NCI-H2227 (cell line): Measurements from ENCODE around the gene GJE1.
"Not testable (repeated sequence)": the region's sequence is repeated elsewhere in the genome, so short reads cannot be mapped to it uniquely, and the experiment has no call there.

Source experiments
- DNase-seq: peaks from one replicate; lab custom pipeline; 2025; ENCODE audit not compliant: unreplicated experiment; lab: John Stamatoyannopoulos, UW

Gene GJE1

GRCh38 chr6:142132625-142133024, at the start of gene GJE1:
Gene GJE1 (plus strand): TSS chr6:142132925. CDS start chr6:142133159, 234 bp downstream.
- DNase-seq = no peak

DNA sequence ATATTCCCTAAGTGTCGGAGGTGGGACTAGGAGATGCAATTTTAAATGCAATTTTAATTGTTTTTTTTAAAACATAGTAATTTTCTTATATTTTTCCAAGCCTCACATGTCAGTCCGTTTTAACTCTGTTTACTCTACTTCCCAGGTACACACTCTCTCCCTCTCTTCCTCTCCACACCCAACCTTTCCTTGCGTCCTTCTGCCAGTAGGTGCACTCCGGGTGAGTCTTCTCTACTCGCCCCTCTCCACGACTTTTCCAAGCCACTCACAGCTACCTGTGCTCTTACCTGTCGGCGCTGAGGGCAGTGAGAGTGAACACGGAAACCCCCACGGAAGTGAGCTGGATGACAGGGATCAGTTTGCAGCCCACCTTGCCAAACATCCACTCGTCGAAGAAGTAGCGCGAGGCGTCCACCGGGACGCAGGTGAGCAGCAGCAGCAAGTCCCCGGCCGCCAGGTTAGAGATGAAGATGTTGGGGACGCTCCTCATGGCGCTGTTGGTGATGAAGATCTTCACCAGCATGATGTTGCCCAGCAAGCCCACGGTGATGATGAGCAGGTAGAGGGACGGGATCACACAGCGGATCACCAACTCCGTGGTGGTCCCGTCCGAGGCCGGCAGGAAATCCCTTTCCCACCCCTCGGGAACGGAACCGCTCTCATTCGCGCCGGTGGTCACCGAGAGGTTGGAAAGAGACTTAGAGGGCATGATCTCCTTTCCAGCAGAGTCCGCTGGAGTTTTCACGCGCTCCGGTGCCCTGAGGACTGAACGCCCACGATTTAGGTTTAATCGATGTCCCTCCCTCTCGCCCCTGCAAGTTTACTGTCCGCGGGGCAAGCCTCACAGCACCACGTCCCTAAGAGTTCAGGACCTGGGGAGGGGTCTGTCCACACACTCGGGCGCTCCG, 44.5 kb upstream of the GJE1 start:
- DNase-seq = no peak

DNA sequence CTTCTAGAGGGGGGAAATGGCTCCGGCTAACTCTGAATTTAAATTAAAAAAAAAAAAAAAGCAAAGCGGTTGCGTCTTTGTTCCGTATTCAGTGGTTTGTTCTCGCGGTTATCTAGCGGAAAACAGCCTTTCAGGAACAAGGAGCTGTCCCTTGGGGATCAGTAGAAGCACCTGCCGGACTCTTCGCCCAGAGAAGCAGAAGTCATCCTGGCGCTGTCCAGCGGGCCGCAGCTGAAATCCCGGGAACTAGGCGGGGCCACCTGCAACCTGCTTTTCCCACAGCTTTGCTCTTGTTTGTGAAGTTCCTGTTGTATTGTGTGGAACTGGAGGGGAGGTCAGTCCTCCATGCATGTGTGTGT, 43.9 kb upstream of the GJE1 start:
- DNase-seq = no peak

- DNase-seq = not testable (repeated sequence)
Measured at GRCh38 chr6:142104820-142105219, 27.9 kb upstream of the GJE1 start.

DNA sequence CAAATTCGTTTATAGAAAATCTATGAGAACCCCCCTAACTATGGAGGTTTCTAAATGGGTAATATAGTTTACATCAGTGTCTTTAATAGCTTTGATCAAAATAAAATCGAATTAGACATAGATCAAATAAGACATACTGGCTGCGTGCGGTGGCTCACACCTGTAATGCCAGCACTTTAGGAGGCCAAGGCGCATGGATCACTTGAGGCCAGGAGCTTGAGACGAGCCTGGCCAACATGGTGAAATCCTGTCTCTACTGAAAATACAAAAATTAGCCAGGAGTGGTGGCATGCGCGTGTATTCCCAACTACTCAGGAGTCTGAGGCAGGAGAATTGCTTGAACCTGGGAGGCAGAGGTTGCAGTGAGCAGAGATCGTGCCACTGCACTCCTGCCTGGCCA, 21.9 kb upstream of the GJE1 start:
- not testable (repeated sequence) for DNase-seq

- DNase-seq = peak; percentile 40
Measured at GRCh38 chr6:142112451-142113061, 20.2 kb upstream of the GJE1 start.

DNA sequence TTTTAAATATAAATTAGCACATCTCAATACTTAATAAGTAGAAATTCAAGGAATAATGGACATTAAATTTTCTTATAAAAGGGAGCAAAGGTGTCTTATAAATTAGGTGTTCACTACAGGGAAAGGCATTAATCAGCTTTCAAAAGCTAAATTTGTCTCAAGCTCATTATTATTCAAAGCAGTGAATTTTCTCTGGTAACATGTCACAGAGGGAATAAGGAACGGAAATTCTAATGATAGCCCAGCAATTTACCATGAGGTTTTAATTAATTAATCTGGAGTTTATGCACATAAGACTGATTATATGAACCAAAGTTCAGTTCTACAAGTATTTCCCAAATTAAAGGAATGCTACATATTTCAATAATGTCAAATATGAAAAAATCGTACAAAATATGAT, 15.4 kb upstream of the GJE1 start:
- DNase-seq = no peak

- DNase-seq = no peak
Measured at GRCh38 chr6:142118328-142118727, 14.4 kb upstream of the GJE1 start.

- DNase-seq = no peak
Measured at GRCh38 chr6:142118925-142119324, 13.8 kb upstream of the GJE1 start.

DNA sequence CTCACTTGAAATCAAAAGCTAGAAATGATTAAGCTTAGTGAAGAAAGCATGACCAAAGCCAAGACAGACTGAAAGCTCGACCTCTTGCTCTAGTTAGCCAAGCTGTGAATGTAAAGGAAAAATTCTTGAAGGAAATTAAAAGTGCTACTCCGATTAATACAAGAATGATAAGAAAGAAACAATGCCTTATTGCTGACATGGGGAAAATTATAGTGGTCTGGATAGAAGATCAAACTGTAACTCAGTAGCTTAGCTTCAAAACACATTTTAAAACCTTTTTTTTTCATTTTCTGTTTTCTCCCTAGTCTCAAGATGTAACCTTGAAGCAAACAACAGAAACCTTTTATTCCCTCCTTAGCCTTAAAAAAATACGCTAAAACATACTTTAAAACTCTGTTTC, 11.4 kb upstream of the GJE1 start:
- no peak for DNase-seq

GRCh38 chr6:142130814-142131213, 1.9 kb upstream of the GJE1 start:
- DNase-seq = no peak

GRCh38 chr6:142138876-142139275, 6.2 kb downstream of the GJE1 start:
- no peak for DNase-seq

- DNase-seq = not testable (repeated sequence)
Measured at GRCh38 chr6:142141531-142141930, 8.8 kb downstream of the GJE1 start.

GRCh38 chr6:142146828-142147662, 14.3 kb downstream of the GJE1 start, which contains the start of the genes NMBR and VTA1:
Gene NMBR (minus strand): TSS chr6:142147122. CDS start chr6:142088658, 58,464 bp downstream.
Gene VTA1 (plus strand): TSS chr6:142147263. CDS start chr6:142147288, 25 bp downstream.
- peak; percentile 97 for DNase-seq

DNA sequence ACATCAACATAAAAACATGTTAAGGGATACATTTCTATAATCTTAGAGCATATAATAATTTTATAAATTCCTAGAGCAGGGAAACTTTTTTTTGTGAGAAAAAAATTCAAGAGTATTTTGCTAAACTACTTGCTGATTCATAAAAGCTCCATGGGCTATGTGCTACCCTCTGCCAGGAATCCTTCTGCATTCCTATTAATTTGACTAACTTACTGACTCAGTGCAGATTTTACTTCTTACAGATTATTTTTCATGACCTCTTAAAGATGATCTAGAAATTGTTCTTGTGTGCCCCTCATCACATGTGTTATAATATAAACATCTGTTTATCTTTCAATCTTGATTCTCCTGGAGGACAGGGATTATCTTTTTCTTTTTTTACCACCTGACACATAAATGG, 20.0 kb downstream of the GJE1 start:
- no peak for DNase-seq

DNA sequence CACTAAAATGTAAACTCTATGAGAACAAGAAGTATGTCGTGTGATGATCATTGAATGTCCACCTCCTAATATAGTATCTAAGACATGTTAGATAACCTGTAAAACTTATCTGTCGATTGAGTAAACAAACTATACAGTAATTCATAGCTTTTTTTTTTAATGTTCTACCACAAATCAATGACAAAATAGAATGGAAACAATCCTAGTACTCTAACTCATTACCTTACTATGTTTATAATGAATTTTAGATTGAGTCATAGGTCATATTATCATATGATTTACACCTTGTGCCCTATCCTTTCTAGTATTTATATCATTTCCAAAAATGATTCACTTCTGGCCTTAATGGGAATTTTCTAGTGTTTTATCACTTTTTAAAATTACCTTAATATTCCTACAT, 20.5 kb downstream of the GJE1 start:
- no peak for DNase-seq

DNA sequence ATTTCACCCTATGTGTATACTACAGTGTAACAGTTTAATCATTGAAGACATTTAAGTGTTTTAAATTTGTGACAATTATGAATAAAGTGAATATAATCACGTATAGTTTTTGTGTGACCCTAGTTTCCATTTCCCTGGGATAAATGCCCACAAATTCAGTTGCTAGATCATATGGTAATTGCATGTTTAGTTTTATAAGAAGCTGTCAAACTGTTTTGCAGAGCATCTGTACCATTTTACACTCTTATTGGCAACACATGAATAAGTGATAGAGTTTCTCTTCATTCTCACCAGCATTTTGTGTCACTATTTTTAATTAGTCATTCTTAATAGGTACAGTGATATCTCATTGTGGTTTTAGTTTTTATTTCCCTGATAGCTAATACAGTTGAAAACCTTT, 21.6 kb downstream of the GJE1 start:
- no peak for DNase-seq

GRCh38 chr6:142155091-142155490, 22.4 kb downstream of the GJE1 start:
- no peak for DNase-seq

- DNase-seq = peak; percentile 0
Measured at GRCh38 chr6:142155895-142156757, 23.4 kb downstream of the GJE1 start.

- DNase-seq = not testable (repeated sequence)
Measured at GRCh38 chr6:142156758-142157068, 24.0 kb downstream of the GJE1 start.

GRCh38 chr6:142162780-142163179, 30.1 kb downstream of the GJE1 start:
- DNase-seq = no peak
